Measurements from ENCODE around the gene PPOX. TPM values are rescaled to one million over a fixed set of nuclear protein-coding genes. Genes with fewer than 3 reads are reported as not detected.
A peak's percentile ranks its signal among the peaks of the same experiment; 100 is the strongest.

Gene PPOX
- total RNA-seq, 2 donors from 2014 or later, result 13.4 to 14.3 TPM

GRCh38 chr1:161131523-161132409 is 34.5 kb upstream of the PPOX start:
- Histone ChIP-seq H3K4me3 (peak overlapping the region; percentile 50), H3K9me3 (no peaks in the 10 kb centered on the region), H3K9ac (ENCODE audit: low read depth in 2 of 2, low read length in 2 of 2) (peak overlapping the region; percentile 96 to 97), H3K27me3 (no peaks in the 10 kb centered on the region), H3K36me3 (no peaks in the 10 kb centered on the region), H3K4me1 (peaks cover 8% of the 10 kb centered on the region), H3K27ac (peak overlapping the region; percentile 96)
- peak; percentile 34 for DNase-seq
- no peak for TF ChIP-seq CTCF (IDR thresholded peaks at IDR 0.05)
- intact Hi-C loops (cut with DNase I), result no loop called here

GRCh38 chr1:161132410-161133219 is 33.6 kb upstream of the PPOX start, which contains the start of gene DEDD:
DEDD (minus strand) TSS chr1:161132667; CDS start chr1:161124462, 8,205 bp downstream.
- DNase-seq, result peak; percentile 87
- no peak for TF ChIP-seq CTCF (IDR thresholded peaks at IDR 0.05)
- Histone ChIP-seq H3K9ac (ENCODE audit: low read depth in 2 of 2, low read length in 2 of 2) (peak within 1 kb of the TSS; percentile 96 to 97), H3K27me3 (no peaks in the 10 kb centered on the region), H3K9me3 (no peaks in the 10 kb centered on the region), H3K4me3 (peak within 1 kb of the TSS; percentile 50), H3K4me1 (peaks cover 8% of the 10 kb centered on the region), H3K27ac (peak within 1 kb of the TSS; percentile 96), H3K36me3 (no peaks in the 10 kb centered on the region)
- intact Hi-C loops (cut with DNase I), result no loop called here

- no peak for TF ChIP-seq CTCF (IDR thresholded peaks at IDR 0.05)
- DNase-seq, result no peak
- Histone ChIP-seq H3K27ac (peak overlapping the region; percentile 96), H3K4me1 (peaks cover 8% of the 10 kb centered on the region), H3K36me3 (no peaks in the 10 kb centered on the region), H3K9me3 (no peaks in the 10 kb centered on the region), H3K9ac (ENCODE audit: low read depth in 2 of 2, low read length in 2 of 2) (peak overlapping the region; percentile 95 to 96), H3K27me3 (no peaks in the 10 kb centered on the region), H3K4me3 (peak overlapping the region; percentile 50)
- intact Hi-C loops (cut with DNase I), result no loop called here
Observed at GRCh38 chr1:161133220-161133740, 32.9 kb upstream of the PPOX start.

- H3K9me3 ChIP-seq, result no peaks in the 10 kb centered on the region
- TF ChIP-seq CTCF (IDR thresholded peaks at IDR 0.05), result no peak
- intact Hi-C loops (cut with DNase I), result no loop called here
- no peaks in the 10 kb centered on the region for H3K27me3 ChIP-seq
- H3K27ac ChIP-seq, result no peak overlapping the region
- no peak overlapping the region for H3K4me3 ChIP-seq
- no peaks in the 10 kb centered on the region for H3K36me3 ChIP-seq
- no peak for DNase-seq
- no peak overlapping the region for H3K9ac ChIP-seq (ENCODE audit: low read depth in 2 of 2, low read length in 2 of 2)
- H3K4me1 ChIP-seq, result peaks cover 8% of the 10 kb centered on the region
Observed at GRCh38 chr1:161137881-161138280, 28.3 kb upstream of the PPOX start.

- Histone ChIP-seq H3K27ac (no peak overlapping the region), H3K4me3 (no peak overlapping the region), H3K9ac (ENCODE audit: low read depth in 2 of 2, low read length in 2 of 2) (no peak overlapping the region), H3K4me1 (peaks cover 8% of the 10 kb centered on the region), H3K36me3 (no peaks in the 10 kb centered on the region), H3K27me3 (no peaks in the 10 kb centered on the region), H3K9me3 (no peaks in the 10 kb centered on the region)
- no peak for DNase-seq
- intact Hi-C loops (cut with DNase I), result no loop called here
- no peak for TF ChIP-seq CTCF (IDR thresholded peaks at IDR 0.05)
Observed at GRCh38 chr1:161138431-161138830, 27.8 kb upstream of the PPOX start.
